Activated CD8-positive, alpha-beta memory T cell treated with anti-CD3 and anti-CD28 coated beads for 48 hours (primary cell): ENCODE data around the gene PRXL2A.
"Not testable (repeated sequence)": the region's sequence is repeated elsewhere in the genome, so short reads cannot be mapped to it uniquely, and the experiment has no call there.

Experiments
- DNase-seq, 3 experiments: peaks; one replicate each; pipeline ENCODE4 v3.0.0-alpha.2; 2020; ENCODE audit warnings: low read depth in 2 of 3, low spot score in 2 of 3

PRXL2A gene

GRCh38 chr10:80411267-80411668 is 2.9 kb downstream of the PRXL2A start:
- DNase-seq: no peak

- no peak for DNase-seq
These were observed 3.4 kb downstream of the PRXL2A start for GRCh38 chr10:80411681-80412220.

- DNase-seq: no peak
These were observed 4.1 kb downstream of the PRXL2A start for GRCh38 chr10:80412486-80412885.

GRCh38 chr10:80413271-80413996 is 5.1 kb downstream of the PRXL2A start:
- DNase-seq: no peak

GRCh38 chr10:80414142-80414895 is 6.0 kb downstream of the PRXL2A start:
- DNase-seq: no peak

- no peak for DNase-seq
These were observed 7.6 kb downstream of the PRXL2A start for GRCh38 chr10:80415734-80416478.

- no peak for DNase-seq
These were observed 8.2 kb downstream of the PRXL2A start for GRCh38 chr10:80416479-80417098.

- not testable (repeated sequence) for DNase-seq
These were observed 8.9 kb downstream of the PRXL2A start for GRCh38 chr10:80417256-80417655.

GRCh38 chr10:80421050-80421706 is 12.8 kb downstream of the PRXL2A start:
- DNase-seq: no peak

GRCh38 chr10:80421707-80422536 is 13.6 kb downstream of the PRXL2A start:
- no peak for DNase-seq

- no peak for DNase-seq
These were observed 17.6 kb downstream of the PRXL2A start for GRCh38 chr10:80425901-80426300.

GRCh38 chr10:80427541-80427940 is 19.2 kb downstream of the PRXL2A start:
- no peak for DNase-seq

- DNase-seq: no peak
These were observed 21.2 kb downstream of the PRXL2A start for GRCh38 chr10:80429521-80429973.

- no peak for DNase-seq
These were observed 24.8 kb downstream of the PRXL2A start for GRCh38 chr10:80433134-80433533.

- DNase-seq: no peak
These were observed 28.2 kb downstream of the PRXL2A start for GRCh38 chr10:80436446-80437098.

- DNase-seq: no peak
These were observed 28.9 kb downstream of the PRXL2A start for GRCh38 chr10:80437227-80437626.

GRCh38 chr10:80441831-80442230 is 33.5 kb downstream of the PRXL2A start:
- DNase-seq: no peak

GRCh38 chr10:80442879-80443278 is 34.5 kb downstream of the PRXL2A start:
- DNase-seq: no peak

- DNase-seq: no peak
These were observed 35.2 kb downstream of the PRXL2A start for GRCh38 chr10:80443531-80443974.
